Stimulated activated effector memory CD8-positive, alpha-beta T cell treated with anti-CD3 and anti-CD28 coated beads, Interleukin-12 subunit alpha, Interleukin-12 subunit beta, amount 100 ng/mL, for 72 hours (primary cell): ENCODE data around the gene PCNX2.

Source experiments
- ATAC-seq: fragments of 150-1000 bp; cut with Tn5 transposase; 2 replicates; pipeline ENCODE4 v1.10.0; 2021
- DNase-seq, 2 donors: peaks; one replicate each; pipeline ENCODE4 v3.0.0; 2021 to 2022; ENCODE audit warnings: low spot score in 2 of 2
- H3K27ac Mint-ChIP-seq: one replicate; pipeline ENCODE4 v1.8.0; 2022; ENCODE audit warnings: mild to moderate bottlenecking, mixed read lengths
- H3K36me3 Mint-ChIP-seq: one replicate; pipeline ENCODE4 v1.8.0; 2022; ENCODE audit warnings: mild to moderate bottlenecking, mixed read lengths
- H3K4me1 Mint-ChIP-seq: one replicate; pipeline ENCODE4 v1.8.0; 2022; ENCODE audit warnings: mixed read lengths
- H3K4me3 Mint-ChIP-seq: one replicate; pipeline ENCODE4 v1.8.0; 2022; ENCODE audit warnings: mild to moderate bottlenecking, mixed read lengths
- H3K9me3 Mint-ChIP-seq: one replicate; pipeline ENCODE4 v1.8.0; 2022; ENCODE audit warnings: mixed read lengths

Gene PCNX2

DNA sequence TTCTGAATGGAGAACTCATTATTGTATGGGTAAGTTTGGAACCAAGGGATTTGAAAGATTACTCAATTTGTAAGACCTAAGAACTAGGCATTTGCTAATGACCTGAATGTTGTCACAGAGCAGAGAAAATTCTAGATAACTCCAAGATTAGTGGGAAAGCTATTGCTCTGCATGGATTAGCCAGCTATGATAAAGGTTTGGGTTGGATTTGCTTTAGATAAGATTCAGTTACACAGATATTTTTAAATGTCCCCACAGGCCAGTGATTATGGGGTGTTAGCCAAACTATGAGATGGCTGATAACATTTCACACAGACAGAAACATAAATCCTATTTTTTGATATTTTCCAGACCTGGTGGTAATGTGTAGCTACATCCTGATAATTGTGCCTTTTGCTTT is 256.9 kb downstream of the PCNX2 start:
- DNase-seq (no peak), ATAC-seq (no peak)
- Mint-ChIP-seq H3K4me1 (no peaks in the 10 kb centered on the region), H3K4me3 (no peak overlapping the region), H3K36me3 (no peaks in the 10 kb centered on the region), H3K27ac (no peak overlapping the region), H3K9me3 (no peaks in the 10 kb centered on the region)

GRCh38 chr1:233037843-233038242 is 257.7 kb downstream of the PCNX2 start:
- no peak overlapping the region for H3K4me3 Mint-ChIP-seq
- no peak overlapping the region for H3K27ac Mint-ChIP-seq
- no peaks in the 10 kb centered on the region for H3K4me1 Mint-ChIP-seq
- DNase-seq (no peak), ATAC-seq (no peak)
- H3K36me3 Mint-ChIP-seq = no peaks in the 10 kb centered on the region
- H3K9me3 Mint-ChIP-seq = no peaks in the 10 kb centered on the region

DNA sequence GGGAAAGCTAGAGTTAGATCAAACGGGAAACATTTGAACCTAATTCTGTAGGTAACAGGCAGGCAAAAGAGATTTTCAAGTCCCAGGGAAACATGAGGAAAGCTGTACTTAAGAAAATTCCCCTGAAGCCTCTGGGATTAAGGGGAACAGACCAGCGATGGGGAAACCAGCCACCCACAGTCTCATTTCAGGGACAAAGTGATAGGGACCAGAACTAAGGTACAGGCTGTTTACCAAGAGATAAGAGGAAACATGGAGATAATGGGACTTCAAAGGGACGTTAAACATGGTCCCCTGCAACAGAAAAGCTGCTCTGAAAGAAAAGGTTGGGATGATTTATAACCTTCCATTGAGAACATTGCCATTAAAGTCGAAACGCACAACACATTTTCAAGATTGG is 260.7 kb downstream of the PCNX2 start:
- no peaks in the 10 kb centered on the region for H3K36me3 Mint-ChIP-seq

GRCh38 chr1:233033361-233033760 is 262.2 kb downstream of the PCNX2 start:
- H3K9me3 Mint-ChIP-seq = no peaks in the 10 kb centered on the region
- DNase-seq (no peak), ATAC-seq (no peak)
- H3K27ac Mint-ChIP-seq = no peak overlapping the region
- no peak overlapping the region for H3K4me3 Mint-ChIP-seq
- H3K36me3 Mint-ChIP-seq = no peaks in the 10 kb centered on the region
- H3K4me1 Mint-ChIP-seq = no peaks in the 10 kb centered on the region

More for the DNA sequence above, 260.7 kb downstream of the PCNX2 start:
- no peak for ATAC-seq
- H3K9me3 Mint-ChIP-seq = no peaks in the 10 kb centered on the region
- no peak overlapping the region for H3K4me3 Mint-ChIP-seq
- no peak for DNase-seq
- H3K4me1 Mint-ChIP-seq = no peaks in the 10 kb centered on the region
- no peak overlapping the region for H3K27ac Mint-ChIP-seq

DNA sequence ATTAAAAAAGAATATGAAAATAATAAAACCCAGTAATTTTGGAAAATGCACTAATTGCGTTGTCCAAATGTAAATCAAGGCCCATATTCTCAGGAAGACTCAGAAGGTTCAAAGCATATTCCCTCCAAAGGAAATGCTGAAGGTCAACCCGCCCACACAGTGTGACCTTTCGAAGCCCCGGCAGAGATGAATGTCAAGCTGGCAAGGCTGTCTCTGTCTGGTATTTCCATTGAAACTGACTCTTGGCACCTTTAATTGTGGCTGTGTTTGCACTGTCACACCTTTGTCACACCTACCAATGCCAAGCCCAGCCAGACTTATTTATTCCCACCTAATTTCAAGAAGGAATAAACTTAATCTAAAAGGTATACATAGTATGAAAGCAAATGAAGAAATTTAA is 262.6 kb downstream of the PCNX2 start:
- Mint-ChIP-seq H3K4me3 (no peak overlapping the region), H3K4me1 (no peaks in the 10 kb centered on the region), H3K9me3 (no peaks in the 10 kb centered on the region), H3K27ac (no peak overlapping the region), H3K36me3 (no peaks in the 10 kb centered on the region)
- no peak for ATAC-seq
- no peak for DNase-seq

GRCh38 chr1:233031521-233031920 is 264.0 kb downstream of the PCNX2 start:
- Mint-ChIP-seq H3K27ac (no peak overlapping the region), H3K4me1 (no peaks in the 10 kb centered on the region), H3K9me3 (no peaks in the 10 kb centered on the region), H3K4me3 (no peak overlapping the region), H3K36me3 (no peaks in the 10 kb centered on the region)
- DNase-seq (no peak), ATAC-seq (no peak)

DNA sequence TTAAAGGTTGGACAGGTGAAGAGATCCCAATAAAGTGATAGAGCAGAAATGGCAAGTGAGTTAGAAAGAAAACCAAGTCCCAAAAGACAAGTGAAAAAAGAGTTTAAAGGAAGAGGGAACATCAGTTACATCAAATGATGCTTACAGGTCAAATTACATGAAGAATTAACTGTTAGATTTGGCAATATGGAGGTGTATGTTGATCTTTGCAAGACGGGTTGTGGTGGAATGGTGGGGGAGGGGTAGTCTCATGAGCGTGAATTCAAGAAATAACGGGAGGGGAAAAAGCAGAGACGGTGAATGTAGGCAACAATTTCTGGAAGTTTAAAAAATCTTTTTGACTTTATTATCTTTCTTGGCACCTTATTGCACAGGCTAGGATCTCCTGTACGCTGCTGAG is 268.5 kb downstream of the PCNX2 start:
- Mint-ChIP-seq H3K4me1 (peaks cover 5% of the 10 kb centered on the region), H3K9me3 (no peaks in the 10 kb centered on the region), H3K27ac (no peak overlapping the region), H3K4me3 (no peak overlapping the region), H3K36me3 (peaks cover 6% of the 10 kb centered on the region)
- DNase-seq (no peak), ATAC-seq (no peak)

DNA sequence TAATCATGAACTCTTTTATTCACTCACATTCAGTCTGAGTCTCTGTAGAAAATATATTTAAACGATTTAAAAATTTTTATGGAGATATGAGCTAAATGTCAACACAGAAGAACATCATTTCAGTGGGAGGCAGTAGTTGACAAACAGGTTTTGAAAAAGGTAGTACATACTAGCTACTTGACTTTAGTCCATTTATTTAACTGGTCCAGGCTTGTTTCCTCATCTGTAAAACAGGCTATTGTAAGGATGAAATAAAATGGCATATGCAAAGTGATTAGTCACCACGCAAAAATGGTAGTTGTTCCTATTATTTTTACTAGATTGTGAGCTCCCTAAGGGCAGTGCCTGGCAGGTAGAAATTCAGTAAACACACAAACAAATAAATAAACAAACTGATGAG is 270.0 kb downstream of the PCNX2 start:
- ATAC-seq (no peak), DNase-seq (no peak)
- no peak overlapping the region for H3K4me3 Mint-ChIP-seq
- H3K36me3 Mint-ChIP-seq = peaks cover 6% of the 10 kb centered on the region
- H3K9me3 Mint-ChIP-seq = no peaks in the 10 kb centered on the region
- H3K4me1 Mint-ChIP-seq = peaks cover 14% of the 10 kb centered on the region
- no peak overlapping the region for H3K27ac Mint-ChIP-seq

DNA sequence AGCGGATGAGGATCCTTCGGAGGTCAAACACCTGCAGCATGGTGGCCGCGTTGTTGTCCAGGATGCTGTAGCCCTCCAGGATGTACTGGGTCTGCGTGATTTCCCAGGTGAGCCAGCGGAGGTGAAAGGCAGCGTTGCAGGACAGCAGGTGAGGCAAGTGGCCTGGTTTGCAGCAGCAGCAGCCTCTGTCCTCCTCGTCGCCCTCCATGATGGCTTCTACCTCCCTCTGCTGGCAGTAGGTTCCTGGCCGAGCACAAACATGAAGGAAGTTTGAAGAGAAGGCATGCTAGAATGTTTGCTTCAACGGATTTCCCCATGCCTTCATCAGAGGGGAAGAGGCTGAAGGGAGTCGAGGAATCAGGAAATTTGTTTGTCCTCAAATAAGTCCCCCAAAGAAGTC is 270.4 kb downstream of the PCNX2 start:
- no peaks in the 10 kb centered on the region for H3K9me3 Mint-ChIP-seq
- H3K36me3 Mint-ChIP-seq = peaks cover 6% of the 10 kb centered on the region
- H3K4me1 Mint-ChIP-seq = peaks cover 14% of the 10 kb centered on the region
- H3K27ac Mint-ChIP-seq = no peak overlapping the region
- no peak overlapping the region for H3K4me3 Mint-ChIP-seq
- DNase-seq = no peak
- ATAC-seq = no peak

DNA sequence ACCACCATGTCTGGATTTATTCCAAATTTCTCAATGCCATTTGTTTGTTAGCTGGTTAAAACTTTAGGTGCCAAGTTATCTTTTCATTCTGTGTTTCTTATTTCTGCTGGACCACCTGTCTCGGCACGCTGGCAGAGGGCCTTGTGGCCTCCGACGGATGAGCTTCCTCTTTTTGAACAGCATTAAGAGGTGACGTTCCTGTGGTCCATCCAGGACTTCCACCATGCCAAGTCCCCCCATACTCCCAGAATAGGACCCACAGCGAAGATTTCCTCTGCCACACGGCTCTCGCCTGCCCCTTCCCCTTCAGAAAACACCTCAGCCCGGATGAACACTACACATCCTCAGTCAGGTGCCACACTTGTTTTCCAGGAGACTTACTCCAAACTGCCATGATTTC is 271.3 kb downstream of the PCNX2 start:
- no peak overlapping the region for H3K4me3 Mint-ChIP-seq
- ATAC-seq (no peak), DNase-seq (no peak)
- no peak overlapping the region for H3K27ac Mint-ChIP-seq
- H3K36me3 Mint-ChIP-seq = peaks cover 6% of the 10 kb centered on the region
- H3K9me3 Mint-ChIP-seq = no peaks in the 10 kb centered on the region
- peaks cover 14% of the 10 kb centered on the region for H3K4me1 Mint-ChIP-seq

- Mint-ChIP-seq H3K4me1 (peaks cover 14% of the 10 kb centered on the region), H3K4me3 (no peak overlapping the region), H3K27ac (no peak overlapping the region), H3K36me3 (peaks cover 6% of the 10 kb centered on the region), H3K9me3 (no peaks in the 10 kb centered on the region)
- ATAC-seq (no peak), DNase-seq (no peak)
Measured at GRCh38 chr1:233022246-233022645, 273.3 kb downstream of the PCNX2 start.

DNA sequence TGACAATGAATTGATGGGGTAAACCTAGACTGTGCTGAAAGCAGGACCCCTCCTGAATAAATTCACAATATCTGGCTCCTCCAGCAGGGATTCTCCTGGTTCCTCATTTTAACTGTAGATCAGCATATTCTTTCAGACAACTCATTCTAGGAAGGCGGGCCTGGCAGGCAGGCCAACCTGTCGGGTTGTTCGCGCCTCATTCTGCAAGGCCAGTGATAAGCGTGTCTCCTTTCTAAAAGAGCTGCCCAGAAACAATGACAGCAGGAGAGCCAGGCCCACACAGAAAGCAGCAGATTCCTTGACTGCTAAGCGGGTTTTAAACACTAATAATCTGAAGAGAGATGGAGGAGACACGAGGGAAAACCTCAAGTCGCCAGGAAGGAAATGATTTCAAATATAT is 275.1 kb downstream of the PCNX2 start:
- Mint-ChIP-seq H3K36me3 (peaks cover 6% of the 10 kb centered on the region), H3K4me3 (no peak overlapping the region), H3K9me3 (no peaks in the 10 kb centered on the region), H3K27ac (peak overlapping the region; percentile 32), H3K4me1 (peaks cover 14% of the 10 kb centered on the region)
- no peak for ATAC-seq
- no peak for DNase-seq

DNA sequence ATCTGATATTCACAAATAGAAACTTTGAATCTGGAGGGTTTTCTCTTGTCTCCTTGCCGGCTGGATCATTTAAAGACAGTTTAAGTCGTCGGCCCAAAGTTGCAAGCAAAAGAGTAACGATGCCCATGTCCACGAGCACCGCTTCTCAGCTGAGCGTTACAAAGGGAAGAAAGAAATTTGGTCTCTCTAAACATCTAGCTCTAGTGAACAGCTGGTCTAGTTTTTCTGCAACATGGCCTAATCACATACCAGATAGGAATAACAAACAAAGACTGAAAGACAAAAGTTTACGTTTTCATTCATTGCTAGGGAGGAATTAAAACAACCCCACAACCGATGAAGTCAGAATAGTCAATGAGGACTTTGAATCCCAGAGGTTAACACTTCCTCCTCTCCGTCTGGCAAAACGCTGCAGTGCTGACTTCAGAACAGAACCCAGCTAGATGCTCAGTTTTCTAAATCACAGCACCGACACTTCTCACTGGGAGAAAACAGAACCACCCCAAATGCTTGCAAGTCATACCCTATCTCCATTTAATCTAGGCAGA is 275.7 kb downstream of the PCNX2 start:
- Mint-ChIP-seq H3K4me1 (peaks cover 14% of the 10 kb centered on the region), H3K4me3 (no peak overlapping the region), H3K27ac (no peak overlapping the region), H3K36me3 (peaks cover 7% of the 10 kb centered on the region), H3K9me3 (no peaks in the 10 kb centered on the region)
- ATAC-seq (no peak), DNase-seq (no peak)

GRCh38 chr1:233019083-233019482 is 276.4 kb downstream of the PCNX2 start:
- DNase-seq = no peak
- Mint-ChIP-seq H3K4me3 (no peak overlapping the region), H3K36me3 (peaks cover 15% of the 10 kb centered on the region), H3K27ac (peak overlapping the region; percentile 0), H3K9me3 (no peaks in the 10 kb centered on the region), H3K4me1 (peaks cover 14% of the 10 kb centered on the region)
- ATAC-seq = no peak

DNA sequence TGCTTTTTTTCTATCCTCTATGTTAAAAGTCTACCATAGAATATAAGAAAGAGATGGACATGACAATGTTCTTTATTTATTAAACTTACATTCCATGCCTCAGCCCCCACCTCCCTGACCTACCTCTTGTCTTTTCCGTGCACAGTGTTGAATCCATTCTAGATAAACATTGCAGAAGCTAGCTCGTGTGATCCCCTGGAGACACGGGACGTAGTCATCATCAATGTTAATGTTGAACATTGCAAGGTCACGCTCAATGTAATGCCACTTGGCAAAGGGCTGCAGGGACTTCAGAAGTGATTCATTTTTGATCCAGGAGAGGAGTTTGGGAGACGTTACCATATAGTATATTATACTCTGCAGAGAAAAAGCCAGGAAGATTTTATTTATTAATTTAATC is 278.7 kb downstream of the PCNX2 start:
- no peaks in the 10 kb centered on the region for H3K9me3 Mint-ChIP-seq
- peaks cover 7% of the 10 kb centered on the region for H3K4me1 Mint-ChIP-seq

DNA sequence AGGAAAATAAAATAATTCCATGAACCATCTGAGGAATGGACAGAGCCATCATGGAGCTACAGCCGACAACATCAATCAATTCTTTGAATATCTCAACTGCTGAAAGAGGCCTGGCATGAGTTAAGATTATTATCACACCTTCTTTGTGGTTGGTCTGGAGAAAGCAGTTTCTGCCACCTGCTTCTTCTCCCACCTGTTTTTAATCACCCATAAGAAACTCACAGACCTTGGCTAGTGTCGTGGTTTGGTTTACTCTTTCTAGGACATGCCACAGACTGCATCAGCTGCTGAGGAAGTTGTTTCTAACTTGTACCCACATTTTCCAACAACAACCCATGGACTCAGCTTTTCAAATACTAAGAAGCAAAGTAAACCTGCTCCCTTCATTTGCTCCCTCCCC is 279.6 kb downstream of the PCNX2 start:
- Mint-ChIP-seq H3K27ac (no peak overlapping the region), H3K36me3 (peaks cover 25% of the 10 kb centered on the region), H3K4me3 (no peak overlapping the region), H3K9me3 (no peaks in the 10 kb centered on the region), H3K4me1 (peaks cover under 1% of the 10 kb centered on the region)
- DNase-seq (no peak), ATAC-seq (peak; percentile 28)

More for the DNA sequence above, 278.7 kb downstream of the PCNX2 start:
- H3K4me3 Mint-ChIP-seq = no peak overlapping the region
- ATAC-seq (no peak), DNase-seq (no peak)
- no peak overlapping the region for H3K27ac Mint-ChIP-seq
- H3K36me3 Mint-ChIP-seq = peaks cover 25% of the 10 kb centered on the region

DNA sequence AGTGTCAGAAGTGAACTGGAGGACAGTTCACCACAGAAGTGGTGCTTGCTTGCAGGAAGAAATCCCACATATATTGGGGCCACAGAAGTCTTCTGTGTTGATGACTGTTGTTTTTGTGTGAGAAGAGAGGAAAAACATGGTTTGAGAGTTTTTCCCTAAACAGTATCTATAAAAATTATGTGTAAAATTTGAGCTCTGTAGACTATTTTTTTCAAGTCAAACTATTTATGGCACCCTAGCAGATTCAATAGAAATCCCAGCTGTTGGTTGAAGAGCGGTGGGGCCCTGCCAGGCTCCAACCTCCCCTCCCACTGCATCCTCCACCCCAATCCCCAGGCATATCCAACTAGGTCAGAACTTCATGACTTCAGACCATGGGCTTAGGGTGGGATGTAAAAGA is 283.5 kb downstream of the PCNX2 start:
- Mint-ChIP-seq H3K4me1 (no peaks in the 10 kb centered on the region), H3K27ac (no peak overlapping the region), H3K4me3 (no peak overlapping the region), H3K9me3 (no peaks in the 10 kb centered on the region), H3K36me3 (peaks cover 25% of the 10 kb centered on the region)
- ATAC-seq (no peak), DNase-seq (no peak)
